ENCODE data around the gene KRTDAP.

DNA sequence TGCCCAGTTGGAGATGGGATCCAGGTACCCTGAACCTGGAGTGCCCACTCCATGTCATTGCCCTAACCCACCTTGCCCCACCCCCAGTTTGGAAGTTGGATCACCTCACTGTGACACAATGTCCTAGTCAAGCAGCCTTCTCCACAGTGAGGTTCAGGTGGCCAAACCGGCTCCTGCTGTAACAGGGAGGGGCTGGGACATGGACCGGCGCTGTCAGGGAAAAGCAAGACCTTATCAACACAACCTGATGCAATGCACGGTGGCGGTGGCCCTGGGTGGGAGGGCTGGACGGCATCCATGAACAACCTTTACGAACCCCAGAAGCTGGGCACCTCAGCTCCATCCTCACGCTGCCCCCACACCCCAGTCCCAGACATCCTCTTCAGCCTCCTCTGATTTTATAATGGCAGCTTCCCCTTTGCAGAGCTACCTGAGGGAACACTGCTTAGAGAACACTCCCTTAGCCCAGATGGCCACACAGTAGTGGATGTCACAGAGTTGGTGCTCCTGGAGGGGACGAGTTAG, 1.6 kb upstream of the KRTDAP start:
- no peak for TF ChIP-seq GATA2 (IDR thresholded peaks at IDR 0.05; ENCODE audit: low read depth, low read length)
- TF ChIP-seq GATA3 (IDR thresholded peaks at IDR 0.05; ENCODE audit: low read depth, low read length): no peak
